GM12892 (cell line): ENCODE measurements around the gene CENPP.

Source experiments
- POLR2A ChIP-seq: IDR thresholded peaks from 2 replicates; pipeline ENCODE4 v1.6.1; 2011; ENCODE audit warnings: low read depth, low read length, control low read depth
- POLR2AphosphoS5 ChIP-seq: IDR thresholded peaks from 2 replicates; pipeline ENCODE4 v1.6.1; 2011; ENCODE audit warnings: low read depth, low read length, control low read depth
- TAF1 ChIP-seq: IDR thresholded peaks from 2 replicates; pipeline ENCODE4 v1.6.1; 2011; ENCODE audit warnings: low read depth, mild to moderate bottlenecking, control low read depth, low read length, borderline replicate concordance

- TF ChIP-seq POLR2AphosphoS5: no peak
- TF ChIP-seq TAF1: no peak
- no peak for TF ChIP-seq POLR2A
Observed at GRCh38 chr9:92543972-92544371, 218.2 kb downstream of the CENPP start.
